Fibroblast of villous mesenchyme (primary cell): ENCODE measurements around the gene CEP131. TPM values are rescaled to one million over a fixed set of nuclear protein-coding genes. Genes with fewer than 3 reads are reported as not detected.

Experiments
- DNase-seq: peaks from one replicate; pipeline ENCODE4 v3.0.0-alpha.2; 2010; ENCODE audit warnings: low read depth
- H3K4me3 ChIP-seq: 2 replicates; pipeline ENCODE4 v1.5.1; 2011; ENCODE audit warnings: low read depth, mild to moderate bottlenecking, low read length
- CTCF ChIP-seq: IDR thresholded peaks from 2 replicates; pipeline ENCODE4 v1.5.1; 2012; ENCODE audit warnings: low read depth, mild to moderate bottlenecking, low read length; ENCODE audit not compliant: insufficient read depth
- total RNA-seq: library from RNA; depleted of rRNA; stranded (reverse); fragments of >200 nt; gene quantifications from 2 replicates; pipeline ENCODE4 v1.2.3, GENCODE V29; 2012

Gene CEP131
- total RNA-seq, 1 donor: 9.9 TPM

- no peak overlapping the region for H3K4me3 ChIP-seq
- DNase-seq: no peak
- TF ChIP-seq CTCF: no peak
Measured at GRCh38 chr17:81182596-81182995, 40.2 kb downstream of the CEP131 start.

- DNase-seq: no peak
- no peak overlapping the region for H3K4me3 ChIP-seq
- no peak for TF ChIP-seq CTCF
Measured at GRCh38 chr17:81181811-81182185, 41.0 kb downstream of the CEP131 start.

GRCh38 chr17:81180836-81181810 lies 41.6 kb downstream of the CEP131 start:
- no peak for DNase-seq
- no peak overlapping the region for H3K4me3 ChIP-seq
- no peak for TF ChIP-seq CTCF

GRCh38 chr17:81179861-81180260 lies 42.9 kb downstream of the CEP131 start:
- no peak overlapping the region for H3K4me3 ChIP-seq
- no peak for TF ChIP-seq CTCF
- no peak for DNase-seq

- no peak overlapping the region for H3K4me3 ChIP-seq
- no peak for TF ChIP-seq CTCF
- no peak for DNase-seq
Measured at GRCh38 chr17:81179220-81179619, 43.5 kb downstream of the CEP131 start.

- H3K4me3 ChIP-seq: no peak overlapping the region
- no peak for DNase-seq
- TF ChIP-seq CTCF: no peak
Measured at GRCh38 chr17:81178136-81179091, 44.4 kb downstream of the CEP131 start.
